K562 (cell line): ENCODE results near the gene KCNQ4. TPM values are rescaled to one million over a fixed set of nuclear protein-coding genes. Genes with fewer than 3 reads are reported as not detected.

Experiments
- CBFA2T2 ChIP-seq: fragments of 450-650 bp; conservative IDR thresholded peaks from 2 replicates; pipeline ENCODE4 v1.6.1; 2017; ENCODE audit warnings: mild to moderate bottlenecking
- CEBPB ChIP-seq: fragments of 450-650 bp; IDR thresholded peaks from 2 replicates; pipeline ENCODE4 v1.6.1; 2016; ENCODE audit warnings: missing genetic modification characterization, missing compliant biosample characterization
- DMBX1 ChIP-seq: fragments of 250-450 bp; sonication (Bioruptor Pico); IDR thresholded peaks from 2 replicates; pipeline ENCODE4 v1.8.0; 2022; ENCODE audit warnings: inconsistent platforms, mild to moderate bottlenecking, moderate library complexity, borderline replicate concordance
- EHMT2 ChIP-seq: fragments of 450-650 bp; IDR thresholded peaks from 2 replicates; pipeline ENCODE4 v1.6.1; 2018; ENCODE audit warnings: antibody characterized with exemption
- HDAC2 ChIP-seq: fragments of 450-650 bp; IDR thresholded peaks from 2 replicates; pipeline ENCODE4 v1.6.1; 2016; ENCODE audit warnings: mild to moderate bottlenecking
- MAFG ChIP-seq: fragments of 450-650 bp; conservative IDR thresholded peaks from 2 replicates; pipeline ENCODE4 v1.6.1; 2016; ENCODE audit warnings: missing genetic modification characterization, missing compliant biosample characterization
- SIN3B ChIP-seq: fragments of 450-650 bp; IDR thresholded peaks from 2 replicates; pipeline ENCODE4 v1.6.1; 2017; ENCODE audit warnings: low read depth, mild to moderate bottlenecking, moderate library complexity
- TAL1 ChIP-seq: fragments of 450-650 bp; IDR thresholded peaks from 2 replicates; pipeline ENCODE4 v1.6.1; 2016; ENCODE audit warnings: mild to moderate bottlenecking
- TGIF2 ChIP-seq: sonication (generic); formaldehyde crosslinking; IDR thresholded peaks from 2 replicates; pipeline ENCODE4 v1.8.1; 2022; ENCODE audit warnings: mild to moderate bottlenecking, missing genetic modification reagents, moderate library complexity
- polyA plus RNA-seq, 8 experiments: library from polyadenylated mRNA; depleted of rRNA in 4 of 8; stranded (reverse) in 5 of 8; unstranded in 3 of 8; fragments of >200 nt; fragmentation: Nextera tagmentation in 2 of 8; fragmentation: Illumina TruSeq in 1 of 8; extraction: Ambion mirVana in 2 of 8; extraction: Trizol in 1 of 8; gene quantifications; 2 replicates each; pipeline versions ENCODE4 v1.2.1 to v1.2.3, GENCODE V29; 2011 to 2014; ENCODE audit warnings: inconsistent platforms in 1 of 8, missing spikeins in 1 of 8
- total RNA-seq, 7 experiments: library from RNA; depleted of rRNA in 6 of 7; stranded (reverse); fragments of >200 nt in 6 of 7; fragmentation: Illumina TruSeq in 2 of 7; extraction: Trizol in 2 of 7; gene quantifications; 2 replicates each; pipeline versions ENCODE4 v1.2.1 to v1.2.3, GENCODE V29; 2011 to 2021; ENCODE audit warnings: low replicate concordance in 1 of 7
- TF ChIP-seq, protein P1 (sequence below), 2 experiments: IDR thresholded peaks; 2 replicates each; pipeline ENCODE4 v1.6.1; 2012; ENCODE audit warnings: improper control_type of control experiment in 2 of 2, low read depth in 2 of 2, low read length in 2 of 2, borderline replicate concordance in 1 of 2
- TF ChIP-seq, protein P2 (sequence below), 2 experiments: fragments of 450-650 bp; IDR thresholded peaks; 2 replicates each; pipeline ENCODE4 v1.6.1; 2018; ENCODE audit warnings: mild to moderate bottlenecking in 2 of 2, low read depth in 1 of 2; ENCODE audit not compliant: partially characterized antibody in 2 of 2
- TF ChIP-seq, protein P3 (sequence below): fragments of 450-650 bp; formaldehyde crosslinking; IDR thresholded peaks from 2 replicates; pipeline ENCODE4 v1.4.0; 2022; ENCODE audit warnings: mild to moderate bottlenecking, moderate library complexity

The KCNQ4 gene
- total and polyA plus RNA-seq, 9 of the 15 experiments (the other 6 are each of a cell fraction or from before 2014, with no cell fraction given) = 0.07 to 4.1 (median 0.79) TPM

DNA sequence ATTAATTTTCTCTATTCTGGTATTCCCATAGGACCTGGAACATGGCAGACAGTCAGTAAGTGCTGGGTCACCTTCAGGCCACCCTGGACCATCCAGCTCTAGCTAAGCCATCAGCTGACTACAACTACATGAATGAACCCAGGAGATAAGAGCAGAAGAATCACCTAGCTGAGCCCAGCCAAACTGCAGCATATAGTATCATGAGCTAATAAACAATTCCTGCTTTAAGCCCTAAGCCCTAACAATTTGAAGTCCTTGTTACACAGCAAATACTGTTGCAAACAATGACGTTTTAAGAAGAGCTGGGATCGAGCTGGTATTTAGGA lies 92.8 kb downstream of the KCNQ4 start (continued):
- TF ChIP-seq, protein P1, sequence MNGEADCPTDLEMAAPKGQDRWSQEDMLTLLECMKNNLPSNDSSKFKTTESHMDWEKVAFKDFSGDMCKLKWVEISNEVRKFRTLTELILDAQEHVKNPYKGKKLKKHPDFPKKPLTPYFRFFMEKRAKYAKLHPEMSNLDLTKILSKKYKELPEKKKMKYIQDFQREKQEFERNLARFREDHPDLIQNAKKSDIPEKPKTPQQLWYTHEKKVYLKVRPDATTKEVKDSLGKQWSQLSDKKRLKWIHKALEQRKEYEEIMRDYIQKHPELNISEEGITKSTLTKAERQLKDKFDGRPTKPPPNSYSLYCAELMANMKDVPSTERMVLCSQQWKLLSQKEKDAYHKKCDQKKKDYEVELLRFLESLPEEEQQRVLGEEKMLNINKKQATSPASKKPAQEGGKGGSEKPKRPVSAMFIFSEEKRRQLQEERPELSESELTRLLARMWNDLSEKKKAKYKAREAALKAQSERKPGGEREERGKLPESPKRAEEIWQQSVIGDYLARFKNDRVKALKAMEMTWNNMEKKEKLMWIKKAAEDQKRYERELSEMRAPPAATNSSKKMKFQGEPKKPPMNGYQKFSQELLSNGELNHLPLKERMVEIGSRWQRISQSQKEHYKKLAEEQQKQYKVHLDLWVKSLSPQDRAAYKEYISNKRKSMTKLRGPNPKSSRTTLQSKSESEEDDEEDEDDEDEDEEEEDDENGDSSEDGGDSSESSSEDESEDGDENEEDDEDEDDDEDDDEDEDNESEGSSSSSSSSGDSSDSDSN (IDR thresholded peaks at IDR 0.05; ENCODE audit: borderline replicate concordance in 1 of 2, low read depth in 2 of 2, low read length in 2 of 2) = no peak
- TF ChIP-seq CBFA2T2 (peak; percentile 63), TAL1 (peak; percentile 43; the same call in 1 of the 2 replicates), SIN3B (peak; percentile 7; the same call in 1 of the 2 replicates), MAFG (peak; percentile 41; the same call in 1 of the 2 replicates), EHMT2 (peak; percentile 75), TGIF2 (CRISPR knock-in tag) (no peak), CEBPB (tag) (no peak), DMBX1 (peak; percentile 75), HDAC2 (no peak; the same call in 1 of the 2 replicates)
- TF ChIP-seq, protein P2, sequence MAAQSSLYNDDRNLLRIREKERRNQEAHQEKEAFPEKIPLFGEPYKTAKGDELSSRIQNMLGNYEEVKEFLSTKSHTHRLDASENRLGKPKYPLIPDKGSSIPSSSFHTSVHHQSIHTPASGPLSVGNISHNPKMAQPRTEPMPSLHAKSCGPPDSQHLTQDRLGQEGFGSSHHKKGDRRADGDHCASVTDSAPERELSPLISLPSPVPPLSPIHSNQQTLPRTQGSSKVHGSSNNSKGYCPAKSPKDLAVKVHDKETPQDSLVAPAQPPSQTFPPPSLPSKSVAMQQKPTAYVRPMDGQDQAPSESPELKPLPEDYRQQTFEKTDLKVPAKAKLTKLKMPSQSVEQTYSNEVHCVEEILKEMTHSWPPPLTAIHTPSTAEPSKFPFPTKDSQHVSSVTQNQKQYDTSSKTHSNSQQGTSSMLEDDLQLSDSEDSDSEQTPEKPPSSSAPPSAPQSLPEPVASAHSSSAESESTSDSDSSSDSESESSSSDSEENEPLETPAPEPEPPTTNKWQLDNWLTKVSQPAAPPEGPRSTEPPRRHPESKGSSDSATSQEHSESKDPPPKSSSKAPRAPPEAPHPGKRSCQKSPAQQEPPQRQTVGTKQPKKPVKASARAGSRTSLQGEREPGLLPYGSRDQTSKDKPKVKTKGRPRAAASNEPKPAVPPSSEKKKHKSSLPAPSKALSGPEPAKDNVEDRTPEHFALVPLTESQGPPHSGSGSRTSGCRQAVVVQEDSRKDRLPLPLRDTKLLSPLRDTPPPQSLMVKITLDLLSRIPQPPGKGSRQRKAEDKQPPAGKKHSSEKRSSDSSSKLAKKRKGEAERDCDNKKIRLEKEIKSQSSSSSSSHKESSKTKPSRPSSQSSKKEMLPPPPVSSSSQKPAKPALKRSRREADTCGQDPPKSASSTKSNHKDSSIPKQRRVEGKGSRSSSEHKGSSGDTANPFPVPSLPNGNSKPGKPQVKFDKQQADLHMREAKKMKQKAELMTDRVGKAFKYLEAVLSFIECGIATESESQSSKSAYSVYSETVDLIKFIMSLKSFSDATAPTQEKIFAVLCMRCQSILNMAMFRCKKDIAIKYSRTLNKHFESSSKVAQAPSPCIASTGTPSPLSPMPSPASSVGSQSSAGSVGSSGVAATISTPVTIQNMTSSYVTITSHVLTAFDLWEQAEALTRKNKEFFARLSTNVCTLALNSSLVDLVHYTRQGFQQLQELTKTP (IDR thresholded peaks at IDR 0.05; ENCODE audit: low read depth in 1 of 2, partially characterized antibody in 2 of 2) = no peak
- TF ChIP-seq, protein P3, sequence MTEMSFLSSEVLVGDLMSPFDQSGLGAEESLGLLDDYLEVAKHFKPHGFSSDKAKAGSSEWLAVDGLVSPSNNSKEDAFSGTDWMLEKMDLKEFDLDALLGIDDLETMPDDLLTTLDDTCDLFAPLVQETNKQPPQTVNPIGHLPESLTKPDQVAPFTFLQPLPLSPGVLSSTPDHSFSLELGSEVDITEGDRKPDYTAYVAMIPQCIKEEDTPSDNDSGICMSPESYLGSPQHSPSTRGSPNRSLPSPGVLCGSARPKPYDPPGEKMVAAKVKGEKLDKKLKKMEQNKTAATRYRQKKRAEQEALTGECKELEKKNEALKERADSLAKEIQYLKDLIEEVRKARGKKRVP (CRISPR knock-in tag) = no peak
